Mesodermal cell (in vitro differentiated cells): ENCODE data around the gene GALNT7.
A peak's percentile ranks its signal among the peaks of the same experiment; 100 is the strongest.

Experiments
- H3K27ac ChIP-seq: 2 replicates; pipeline ENCODE4 v1.7.0; 2013; ENCODE audit warnings: mild to moderate bottlenecking, low read depth, low read length, moderate library complexity; ENCODE audit not compliant: severe bottlenecking
- H3K36me3 ChIP-seq: 2 replicates; pipeline ENCODE4 v1.7.1; 2013; ENCODE audit warnings: mild to moderate bottlenecking, low read length, moderate library complexity; ENCODE audit not compliant: control insufficient read depth, insufficient read depth
- H3K4me1 ChIP-seq: one replicate; pipeline ENCODE4 v1.7.1; 2013; ENCODE audit warnings: mild to moderate bottlenecking, low read length; ENCODE audit not compliant: insufficient read depth, control insufficient read depth, poor library complexity, severe bottlenecking
- H3K4me3 ChIP-seq: 2 replicates; pipeline ENCODE4 v1.7.0; 2013; ENCODE audit warnings: low read length, control low read depth, mild to moderate bottlenecking; ENCODE audit not compliant: insufficient read depth, poor library complexity, severe bottlenecking; ENCODE audit errors: extremely low read depth
- H3K9me3 ChIP-seq: 2 replicates; pipeline ENCODE4 v1.7.1; 2013; ENCODE audit warnings: mild to moderate bottlenecking, low read length, moderate library complexity; ENCODE audit not compliant: control insufficient read depth
- WGBS, 2 experiments: methylation state at CpG; one replicate each; pipeline ENCODE4 v1.1.5; 2013; ENCODE audit warnings: missing lambda C conversion rate in 2 of 2; ENCODE audit not compliant: insufficient coverage in 2 of 2; 5-methylcytosine and 5-hydroxymethylcytosine counted together

The GALNT7 gene

DNA sequence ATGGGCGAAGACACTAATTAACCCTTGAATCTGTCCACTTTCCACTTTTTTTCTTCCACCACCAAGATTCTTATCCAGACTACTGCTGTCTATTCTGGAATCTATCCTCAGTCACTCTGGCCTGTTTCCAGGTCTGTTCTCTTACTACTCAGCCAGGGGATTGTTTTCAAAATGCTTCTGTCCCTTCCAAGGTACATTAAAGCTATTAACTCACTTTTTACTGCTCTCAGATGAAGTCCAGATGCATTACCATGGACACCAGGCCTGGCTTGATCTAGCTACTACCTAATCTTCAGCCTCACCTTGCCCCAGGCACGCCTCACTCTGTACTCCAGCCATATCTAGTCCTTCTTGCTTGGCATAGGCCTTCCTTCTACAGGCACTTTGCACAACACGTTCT lies 66.4 kb downstream of the GALNT7 start:
- H3K27ac ChIP-seq, result no peak overlapping the region
- WGBS, 2 experiments, result 91 to 100% methylated on average over 3 of the region's 3 CpGs
- no peak overlapping the region for H3K4me3 ChIP-seq
- H3K9me3 ChIP-seq, result no peaks in the 10 kb centered on the region
- no peaks in the 10 kb centered on the region for H3K4me1 ChIP-seq
- H3K36me3 ChIP-seq, result peaks cover 5% of the 10 kb centered on the region

DNA sequence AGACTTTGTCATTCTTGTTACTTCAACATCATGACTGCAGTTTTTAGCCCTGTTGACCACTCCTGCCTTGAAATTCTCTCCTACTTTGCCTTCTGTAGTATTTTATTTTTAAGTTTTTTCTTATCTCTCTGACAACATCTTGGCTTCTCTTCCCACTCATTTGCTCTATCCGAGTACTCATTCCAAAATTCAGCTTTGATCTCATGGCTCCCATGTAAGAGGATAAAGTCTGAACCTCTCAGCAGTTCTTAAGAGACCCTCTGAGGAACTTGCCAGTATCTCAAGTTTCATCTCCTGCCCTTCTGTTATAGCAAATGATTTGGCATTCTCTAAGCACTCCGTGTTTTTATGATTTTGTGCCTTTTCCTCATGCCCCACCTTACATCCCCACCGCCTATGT lies 67.7 kb downstream of the GALNT7 start:
- Histone ChIP-seq H3K27ac (no peak overlapping the region), H3K36me3 (peaks cover 5% of the 10 kb centered on the region), H3K4me3 (no peak overlapping the region), H3K4me1 (no peaks in the 10 kb centered on the region), H3K9me3 (no peaks in the 10 kb centered on the region)
- WGBS, 2 experiments, result 90 to 96% methylated on average over 3 of the region's 3 CpGs

DNA sequence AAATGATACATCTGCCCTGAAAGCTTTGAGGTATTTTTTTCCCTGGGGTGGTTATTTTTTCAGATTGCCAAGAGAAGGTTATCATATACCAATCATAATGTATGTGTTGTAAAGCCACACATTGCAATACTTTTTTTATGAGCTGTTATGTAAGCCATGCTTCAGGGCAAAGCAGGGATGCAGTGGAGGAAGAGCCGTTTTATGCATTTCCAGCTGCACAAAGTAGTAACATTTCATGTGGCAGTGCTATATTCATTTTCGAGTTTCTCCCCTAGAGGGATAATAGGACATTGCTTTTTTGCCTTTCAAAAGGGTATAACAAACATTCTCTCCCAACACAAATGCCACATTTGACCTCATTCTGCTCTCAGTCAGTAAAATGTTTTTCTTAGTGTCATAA lies 68.5 kb downstream of the GALNT7 start:
- no peaks in the 10 kb centered on the region for H3K9me3 ChIP-seq
- no peak overlapping the region for H3K27ac ChIP-seq
- no peak overlapping the region for H3K4me3 ChIP-seq
- 63% methylated on average over 1 of the region's 2 CpGs; no CpG with 5 or more reads in 1 of the 2 experiments for WGBS, 2 experiments
- H3K4me1 ChIP-seq, result no peaks in the 10 kb centered on the region
- H3K36me3 ChIP-seq, result peaks cover 5% of the 10 kb centered on the region

DNA sequence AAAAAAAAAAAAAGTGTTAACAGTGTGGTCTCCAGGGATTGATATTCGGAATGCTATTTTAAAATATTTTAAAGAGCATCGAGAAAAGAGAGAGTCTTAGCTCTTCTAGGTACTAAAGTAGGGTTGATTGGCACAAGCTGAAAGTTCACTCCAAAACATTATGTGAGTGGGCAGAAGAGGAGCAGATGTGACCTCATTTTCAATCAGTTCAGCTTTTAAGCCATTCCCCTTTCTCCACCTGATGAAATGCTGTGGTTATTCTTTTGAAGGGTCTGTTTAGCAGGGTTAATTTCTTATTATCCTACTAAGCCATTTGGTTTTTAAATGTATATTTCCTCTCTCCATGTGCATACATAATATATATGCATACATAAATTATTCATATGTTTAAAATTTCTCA lies 69.2 kb downstream of the GALNT7 start:
- Histone ChIP-seq H3K27ac (no peak overlapping the region), H3K9me3 (no peaks in the 10 kb centered on the region), H3K4me3 (no peak overlapping the region), H3K36me3 (peaks cover 3% of the 10 kb centered on the region), H3K4me1 (peaks cover 4% of the 10 kb centered on the region)
- WGBS, 2 experiments, result 80% methylated on average over 2 of the region's 2 CpGs; no CpG with 5 or more reads in 1 of the 2 experiments

DNA sequence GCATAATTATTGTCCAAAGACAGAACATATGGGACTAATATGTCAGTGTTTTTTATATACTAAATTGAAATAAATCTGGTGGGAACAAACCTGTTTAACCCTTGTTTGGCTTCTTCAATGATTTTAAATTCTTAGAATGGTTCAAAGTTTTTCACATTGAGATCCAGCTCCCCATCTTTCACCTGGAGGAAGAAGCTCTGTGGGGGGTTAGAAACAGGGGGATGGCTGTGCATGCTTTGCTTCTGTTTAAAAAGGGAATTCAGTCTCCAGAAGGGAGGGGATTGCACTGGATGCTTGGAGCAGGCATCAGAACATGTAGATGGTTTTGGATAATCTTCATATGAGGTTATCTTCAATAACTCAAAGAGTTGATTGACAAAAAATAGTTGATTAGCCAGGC lies 72.1 kb downstream of the GALNT7 start:
- no peaks in the 10 kb centered on the region for H3K36me3 ChIP-seq

DNA sequence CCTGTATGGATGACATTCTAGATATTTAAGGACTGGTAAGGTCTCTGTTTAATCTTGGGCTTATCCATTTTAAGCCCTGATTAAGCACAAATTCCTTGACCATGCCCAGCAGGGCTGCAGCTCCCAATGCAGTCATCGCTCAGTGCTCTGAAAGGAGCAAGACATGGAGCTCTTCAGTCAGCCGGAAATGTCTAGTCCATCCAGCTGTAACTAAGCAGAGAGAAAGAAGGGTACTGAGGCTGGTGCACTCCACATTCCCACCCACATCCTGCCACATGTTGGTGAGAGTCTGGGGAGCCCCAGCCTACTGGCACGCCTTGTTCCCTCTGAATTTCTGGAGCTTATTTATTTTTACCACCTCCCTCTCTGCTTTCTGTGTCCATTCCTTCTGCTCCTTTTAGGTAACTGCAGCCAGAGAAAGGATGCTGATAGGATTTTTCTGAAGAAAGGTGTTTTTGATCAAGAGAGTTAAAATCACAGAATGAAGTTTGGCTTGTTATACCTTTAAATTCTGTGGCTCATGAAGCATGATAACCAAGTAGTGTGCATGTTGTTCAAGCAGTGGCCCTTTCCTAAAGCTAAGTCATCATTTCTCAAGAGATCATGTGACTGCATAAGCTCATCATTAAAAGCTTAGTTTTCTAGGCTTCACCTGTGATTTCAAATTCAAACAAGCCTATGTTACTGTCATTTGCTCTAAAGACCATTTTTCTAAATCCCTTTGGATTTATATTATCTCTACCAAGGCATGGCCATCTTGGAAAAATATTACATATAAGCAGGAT lies 74.0 kb downstream of the GALNT7 start:
- H3K4me1 ChIP-seq, result peaks cover 21% of the 10 kb centered on the region
- peak overlapping the region; percentile 18 for H3K27ac ChIP-seq
- no peak overlapping the region for H3K4me3 ChIP-seq
- H3K36me3 ChIP-seq, result no peaks in the 10 kb centered on the region
- WGBS, 2 experiments, result 86 to 100% methylated on average over 1 of the region's 3 CpGs
- no peaks in the 10 kb centered on the region for H3K9me3 ChIP-seq

More for the DNA sequence above, 72.1 kb downstream of the GALNT7 start:
- H3K9me3 ChIP-seq, result no peaks in the 10 kb centered on the region
- H3K27ac ChIP-seq, result no peak overlapping the region
- H3K4me1 ChIP-seq, result peaks cover 21% of the 10 kb centered on the region
- H3K4me3 ChIP-seq, result no peak overlapping the region

DNA sequence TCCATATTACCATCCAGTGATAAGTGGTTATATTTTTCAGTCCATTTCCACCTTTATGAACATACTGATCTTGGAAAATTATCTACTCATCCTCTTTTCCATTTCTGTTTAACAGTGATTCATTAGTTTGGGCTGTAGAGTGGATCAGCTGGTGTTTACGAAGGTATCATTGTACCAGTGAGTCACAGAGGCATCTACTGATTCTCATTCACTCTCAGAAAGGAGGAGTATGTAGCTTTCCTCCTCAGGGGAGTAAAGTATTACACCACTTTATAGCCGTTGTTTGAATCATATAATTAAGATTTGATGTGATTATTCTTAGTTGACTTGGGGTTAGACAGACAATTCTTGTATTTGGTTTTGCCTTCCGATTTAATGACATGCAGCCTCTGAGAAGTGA lies 74.7 kb downstream of the GALNT7 start:
- Histone ChIP-seq H3K27ac (peak overlapping the region; percentile 18), H3K36me3 (peaks cover 6% of the 10 kb centered on the region), H3K9me3 (no peaks in the 10 kb centered on the region), H3K4me1 (peaks cover 21% of the 10 kb centered on the region), H3K4me3 (no peak overlapping the region)
- 80% methylated on average over 2 of the region's 3 CpGs; no CpG with 5 or more reads in 1 of the 2 experiments for WGBS, 2 experiments

DNA sequence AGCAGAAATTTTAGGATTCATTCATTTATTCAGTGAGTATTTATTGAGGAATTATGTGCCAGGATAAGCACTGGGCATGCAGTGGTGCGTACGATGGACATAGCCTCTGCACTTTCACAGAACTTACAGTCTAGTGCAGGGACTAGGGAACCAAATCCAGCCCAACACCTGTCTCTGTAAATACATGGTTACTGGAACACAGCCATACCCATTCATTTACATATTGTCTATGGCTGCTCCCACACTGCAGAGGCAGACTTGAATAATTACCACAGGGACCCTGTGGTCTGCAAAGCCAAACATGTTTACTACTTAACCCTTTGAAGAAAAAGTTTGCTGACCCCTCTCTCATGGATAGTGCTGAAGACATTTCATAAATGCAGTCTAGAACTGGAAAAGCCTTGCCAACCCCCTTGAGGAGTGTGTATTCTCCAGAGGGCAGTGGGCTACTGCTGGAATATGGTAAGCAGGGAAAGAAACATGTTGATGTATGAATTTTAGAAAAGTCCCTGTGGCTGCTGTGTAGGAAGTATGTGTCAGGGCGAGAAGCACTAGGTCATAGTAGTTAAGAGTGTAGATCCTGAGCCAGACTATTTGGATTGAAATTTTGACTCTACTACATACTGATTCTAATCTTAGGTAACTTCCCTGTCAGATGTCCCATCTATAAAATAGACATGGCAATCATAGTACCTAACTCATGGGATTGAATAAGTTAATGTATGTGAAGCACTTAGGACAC lies 75.5 kb downstream of the GALNT7 start:
- Histone ChIP-seq H3K4me3 (no peak overlapping the region), H3K27ac (no peak overlapping the region), H3K36me3 (peaks cover 8% of the 10 kb centered on the region), H3K4me1 (peaks cover 21% of the 10 kb centered on the region), H3K9me3 (no peaks in the 10 kb centered on the region)
- 94 to 100% methylated on average over 2 to 3 of the region's 3 CpGs for WGBS, 2 experiments

DNA sequence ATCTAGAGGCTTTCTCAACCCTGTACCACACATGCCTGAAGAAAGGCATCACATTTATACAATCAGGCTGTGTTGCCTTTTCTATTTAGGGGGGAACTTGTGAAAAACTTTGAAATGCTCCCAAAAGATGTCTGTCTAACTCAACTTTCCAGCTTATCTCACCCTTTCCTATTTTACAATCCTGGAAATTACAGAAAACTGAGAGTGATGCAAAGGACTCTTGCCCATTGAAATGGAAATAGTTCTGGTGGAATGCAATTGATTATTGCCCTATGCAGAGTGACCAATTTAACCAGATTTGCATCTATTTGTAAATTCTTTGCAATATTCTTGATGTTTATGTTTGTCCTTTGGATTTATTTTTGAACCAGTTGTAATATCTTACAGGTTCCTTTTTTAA lies 77.3 kb downstream of the GALNT7 start:
- no peak overlapping the region for H3K27ac ChIP-seq
- no peak overlapping the region for H3K4me3 ChIP-seq
- H3K9me3 ChIP-seq, result no peaks in the 10 kb centered on the region
- H3K4me1 ChIP-seq, result peaks cover 21% of the 10 kb centered on the region
- H3K36me3 ChIP-seq, result peaks cover 8% of the 10 kb centered on the region

DNA sequence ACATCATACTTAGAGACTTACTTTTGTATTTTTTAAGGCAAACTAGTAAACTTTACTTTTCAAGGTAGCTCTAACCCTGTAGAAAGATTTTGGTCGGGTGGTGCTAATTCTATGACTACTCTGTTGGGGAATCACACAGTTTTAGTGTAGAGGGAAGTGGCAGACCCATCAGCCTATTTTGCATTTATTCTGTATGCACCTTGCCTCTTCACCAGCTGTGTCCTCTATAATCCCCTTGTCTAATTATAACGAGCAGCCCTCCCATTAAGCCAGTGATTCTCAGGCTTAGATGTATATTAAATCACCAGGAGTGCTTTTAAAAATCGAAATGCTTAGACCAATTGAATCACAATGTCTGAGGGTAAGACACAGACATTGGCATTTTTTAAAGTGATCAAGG lies 78.1 kb downstream of the GALNT7 start:
- Histone ChIP-seq H3K4me3 (no peak overlapping the region), H3K36me3 (peaks cover 8% of the 10 kb centered on the region), H3K9me3 (no peaks in the 10 kb centered on the region), H3K4me1 (peaks cover 21% of the 10 kb centered on the region), H3K27ac (no peak overlapping the region)
- 57% methylated on average over 1 of the region's 3 CpGs; no CpG with 5 or more reads in 1 of the 2 experiments for WGBS, 2 experiments

DNA sequence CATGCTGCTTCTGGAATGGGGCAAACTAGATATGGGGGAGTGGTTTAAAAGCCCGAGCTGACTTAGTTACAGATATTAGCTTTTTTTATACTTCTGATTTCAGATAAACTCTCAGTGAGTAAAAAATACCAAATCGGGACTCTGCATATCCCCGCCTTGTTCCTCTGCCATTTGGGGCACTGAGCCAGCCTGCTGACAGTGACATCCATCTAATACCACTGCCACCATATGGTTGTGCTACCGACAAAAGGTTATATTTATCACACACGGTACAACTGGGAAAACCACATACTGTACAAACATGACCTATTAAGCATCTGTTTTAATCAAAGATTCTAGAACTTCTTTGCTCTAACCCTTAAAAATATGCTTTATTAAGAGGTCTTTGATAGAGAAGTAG lies 78.7 kb downstream of the GALNT7 start:
- H3K4me1 ChIP-seq, result peaks cover 20% of the 10 kb centered on the region
- no peak overlapping the region for H3K4me3 ChIP-seq
- no peak overlapping the region for H3K27ac ChIP-seq
- no peaks in the 10 kb centered on the region for H3K9me3 ChIP-seq
- 87 to 93% methylated on average over 2 to 3 of the region's 5 CpGs for WGBS, 2 experiments
- H3K36me3 ChIP-seq, result peaks cover 8% of the 10 kb centered on the region
